Measurements from ENCODE around the gene SMAD4.
"Not testable (repeated sequence)": the region's sequence is repeated elsewhere in the genome, so short reads cannot be mapped to it uniquely, and the experiment has no call there.

The SMAD4 gene

GRCh38 chr18:51029694-51030536 lies at the start of gene SMAD4:
SMAD4 (plus strand) TSS chr18:51030213; CDS start chr18:51047047, 16,834 bp downstream.
- peak within 1 kb of the TSS; percentile 85 to 99 (median 95) for H3K27ac ChIP-seq

GRCh38 chr18:50981381-50981780 lies 48.6 kb upstream of the SMAD4 start:
- H3K4me3 ChIP-seq: no peak overlapping the region
- H3K27ac ChIP-seq: no peak overlapping the region

More at GRCh38 chr18:51029694-51030536, at the start of gene SMAD4:
- peak within 1 kb of the TSS; percentile 56 to 90 (median 70) for H3K4me3 ChIP-seq

- no peak overlapping the region for H3K27ac ChIP-seq
- no peak overlapping the region for H3K4me3 ChIP-seq
These were observed 47.8 kb upstream of the SMAD4 start for GRCh38 chr18:50982086-50982801.

- H3K27ac ChIP-seq: no peak overlapping the region
- H3K4me3 ChIP-seq: no peak overlapping the region
These were observed 47.2 kb upstream of the SMAD4 start for GRCh38 chr18:50982802-50983179.

GRCh38 chr18:50986360-50987087 lies 43.5 kb upstream of the SMAD4 start:
- Histone ChIP-seq H3K4me3 (no peak overlapping the region), H3K27ac (no peak overlapping the region)

GRCh38 chr18:50987261-50987660 lies 42.8 kb upstream of the SMAD4 start:
- no peak overlapping the region for H3K4me3 ChIP-seq
- no peak overlapping the region for H3K27ac ChIP-seq

GRCh38 chr18:50989711-50990110 lies 40.3 kb upstream of the SMAD4 start:
- H3K27ac ChIP-seq: no peak overlapping the region
- no peak overlapping the region for H3K4me3 ChIP-seq

GRCh38 chr18:50992351-50992762 lies 37.7 kb upstream of the SMAD4 start:
- H3K4me3 ChIP-seq: no peak overlapping the region
- no peak overlapping the region for H3K27ac ChIP-seq

GRCh38 chr18:50994031-50994430 lies 36.0 kb upstream of the SMAD4 start:
- Histone ChIP-seq H3K4me3 (no peak overlapping the region), H3K27ac (no peak overlapping the region)

GRCh38 chr18:51003174-51003573 lies 26.8 kb upstream of the SMAD4 start:
- not testable (repeated sequence) for H3K4me3 ChIP-seq, H3K27ac ChIP-seq

GRCh38 chr18:51006061-51006818 lies 23.8 kb upstream of the SMAD4 start:
- Histone ChIP-seq H3K4me3 (no peak overlapping the region), H3K27ac (no peak overlapping the region)

- Histone ChIP-seq H3K27ac (no peak overlapping the region), H3K4me3 (no peak overlapping the region)
These were observed 22.8 kb upstream of the SMAD4 start for GRCh38 chr18:51006948-51007789.

- no peak overlapping the region for H3K4me3 ChIP-seq
- H3K27ac ChIP-seq: no peak overlapping the region
These were observed 22.2 kb upstream of the SMAD4 start for GRCh38 chr18:51007790-51008139.

- H3K27ac ChIP-seq: no peak overlapping the region
- no peak overlapping the region for H3K4me3 ChIP-seq
These were observed 20.9 kb upstream of the SMAD4 start for GRCh38 chr18:51009072-51009471.

GRCh38 chr18:51010218-51010617 lies 19.8 kb upstream of the SMAD4 start:
- Histone ChIP-seq H3K27ac (no peak overlapping the region), H3K4me3 (no peak overlapping the region)

GRCh38 chr18:51011709-51012108 lies 18.3 kb upstream of the SMAD4 start:
- H3K4me3 ChIP-seq: no peak overlapping the region
- no peak overlapping the region for H3K27ac ChIP-seq

- Histone ChIP-seq H3K4me3 (no peak overlapping the region), H3K27ac (no peak overlapping the region)
These were observed 17.6 kb upstream of the SMAD4 start for GRCh38 chr18:51012441-51012840.

- no peak overlapping the region for H3K27ac ChIP-seq
- H3K4me3 ChIP-seq: no peak overlapping the region
These were observed 16.8 kb upstream of the SMAD4 start for GRCh38 chr18:51013259-51013658.
